Fibroblast of lung (primary cell): Measurements from ENCODE around the gene SORCS2. TPM values are rescaled to one million over a fixed set of nuclear protein-coding genes. Genes with fewer than 3 reads are reported as not detected.

Source experiments
- DNase-seq, 2 donors: peaks; one replicate each; pipeline versions ENCODE4 v3.0.0 to v3.0.0-alpha.2; 2010; ENCODE audit warnings: low read depth in 2 of 2
- H2AFZ ChIP-seq: 2 replicates; pipeline ENCODE4 v1.5.1; 2012; ENCODE audit warnings: low read length, control low read depth, inconsistent platforms
- H3K27ac ChIP-seq: 2 replicates; pipeline ENCODE4 v1.5.1; 2011; ENCODE audit warnings: low read length, control low read depth; ENCODE audit not compliant: insufficient read depth
- H3K27me3 ChIP-seq: 2 replicates; pipeline ENCODE4 v1.5.1; 2011; ENCODE audit warnings: mild to moderate bottlenecking, low read length; ENCODE audit not compliant: control insufficient read depth, insufficient read depth
- H3K36me3 ChIP-seq: 2 replicates; pipeline ENCODE4 v1.5.1; 2011; ENCODE audit warnings: low read length; ENCODE audit not compliant: control insufficient read depth, insufficient read depth
- H3K4me1 ChIP-seq: 2 replicates; pipeline ENCODE4 v1.5.1; 2011; ENCODE audit warnings: low read length; ENCODE audit not compliant: control insufficient read depth, insufficient read depth; ENCODE audit errors: extremely low read depth
- H3K4me2 ChIP-seq: 2 replicates; pipeline ENCODE4 v1.5.1; 2011; ENCODE audit warnings: low read length, control low read depth; ENCODE audit not compliant: insufficient read depth; ENCODE audit errors: extremely low read depth
- H3K4me3 ChIP-seq, 4 experiments: fragments of 200-600 bp in 1 of 4; sonication (generic) in 1 of 4; replicated peaks in 1 of 4; 2 replicates each; pipeline ENCODE4 v1.5.1; 2011 to 2016; ENCODE audit warnings: low read length in 4 of 4, low read depth in 3 of 4, mild to moderate bottlenecking in 3 of 4, control low read depth in 2 of 4, inconsistent platforms in 1 of 4, mixed read lengths in 1 of 4; ENCODE audit not compliant: insufficient read depth in 1 of 4; ENCODE audit errors: control extremely low read depth in 1 of 4
- H3K79me2 ChIP-seq: 2 replicates; pipeline ENCODE4 v1.5.1; 2012; ENCODE audit warnings: mild to moderate bottlenecking, low read length, inconsistent platforms; ENCODE audit not compliant: control insufficient read depth, insufficient read depth
- H3K9ac ChIP-seq: 2 replicates; pipeline ENCODE4 v1.5.1; 2011; ENCODE audit warnings: mild to moderate bottlenecking, low read length, control low read depth; ENCODE audit not compliant: insufficient read depth
- H3K9me3 ChIP-seq: 2 replicates; pipeline ENCODE4 v1.5.1; 2012; ENCODE audit warnings: low read depth, low read length; ENCODE audit not compliant: control insufficient read depth, insufficient read depth
- H4K20me1 ChIP-seq: 2 replicates; pipeline ENCODE4 v1.5.1; 2011; ENCODE audit warnings: low read length; ENCODE audit not compliant: control insufficient read depth, insufficient read depth; ENCODE audit errors: extremely low read depth
- EZH2 ChIP-seq: IDR thresholded peaks from 2 replicates; pipeline ENCODE4 v1.5.1; 2012; ENCODE audit warnings: low read length, control low read depth, mild to moderate bottlenecking; ENCODE audit errors: missing control alignments
- polyA plus RNA-seq, 2 donors: library from polyadenylated mRNA; depleted of rRNA in 1 of 2; stranded (reverse) in 1 of 2; unstranded in 1 of 2; fragments of >200 nt; gene quantifications; 2 replicates each; pipeline ENCODE4 v1.2.1, GENCODE V29; 2011 to 2012; ENCODE audit warnings: missing spikeins in 1 of 2
- total RNA-seq: library from RNA; depleted of rRNA; stranded (reverse); fragments of >200 nt; gene quantifications from 2 replicates; pipeline ENCODE4 v1.2.1, GENCODE V29; 2014
- TF ChIP-seq, protein P1 (sequence below), 2 donors: IDR thresholded peaks in 1 of 2; conservative IDR thresholded peaks in 1 of 2; 1 replicate in 1 of 2; 2 replicates in 1 of 2; pipeline ENCODE4 v1.5.1; 2011 to 2012; ENCODE audit warnings: low read length in 2 of 2, control low read depth in 1 of 2, inconsistent platforms in 1 of 2, low read depth in 1 of 2, mild to moderate bottlenecking in 1 of 2

SORCS2 gene
- total and polyA plus RNA-seq, 2 donors (not counting 1 experiment from before 2014, with no cell fraction given), result 0.17 to 0.41 TPM

DNA sequence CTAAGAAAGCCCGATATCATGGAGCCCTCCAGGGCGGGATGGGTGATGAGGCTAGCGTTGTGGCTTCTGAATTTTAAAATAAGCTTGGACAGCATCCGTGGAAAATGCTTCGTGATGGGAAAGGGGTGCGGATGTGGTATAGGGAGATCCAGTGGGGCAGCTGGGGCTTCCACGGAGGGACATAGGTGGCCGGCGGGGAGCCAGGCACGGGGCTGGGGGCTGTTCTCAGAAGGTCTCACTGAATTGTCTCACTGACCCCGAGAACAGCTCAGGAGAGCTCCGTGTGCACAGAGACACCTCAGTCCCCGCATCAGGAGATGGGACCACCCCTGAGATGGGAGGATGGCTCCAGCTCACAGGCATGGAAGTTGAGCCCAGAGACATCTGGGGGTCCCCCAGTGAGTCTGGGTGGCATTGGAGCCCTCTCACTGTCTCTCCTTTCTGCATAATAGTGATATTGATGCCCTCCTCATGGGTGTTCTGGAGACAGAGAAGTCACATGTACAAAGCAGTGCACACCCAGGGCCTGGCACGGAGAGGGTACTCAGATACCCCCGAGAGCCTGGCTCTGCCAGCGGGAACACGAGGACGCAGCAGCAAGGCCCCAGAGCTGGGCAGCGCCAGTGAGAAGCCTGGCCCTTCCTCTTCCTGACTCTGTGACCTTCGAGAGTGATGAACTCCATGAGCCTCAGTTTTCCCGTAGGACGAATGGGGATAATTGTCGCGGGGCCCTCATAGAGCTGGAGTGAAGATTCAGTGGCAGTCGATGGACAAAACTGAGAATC lies 313.0 kb downstream of the SORCS2 start:
- Histone ChIP-seq H4K20me1 (no peaks in the 10 kb centered on the region), H3K79me2 (no peaks in the 10 kb centered on the region), H2AFZ (no peak overlapping the region), H3K36me3 (no peaks in the 10 kb centered on the region), H3K4me3 (no peak overlapping the region), H3K9ac (no peak overlapping the region), H3K27me3 (no peaks in the 10 kb centered on the region), H3K4me2 (no peak overlapping the region), H3K27ac (no peak overlapping the region), H3K4me1 (no peaks in the 10 kb centered on the region), H3K9me3 (no peaks in the 10 kb centered on the region)
- TF ChIP-seq, protein P1, sequence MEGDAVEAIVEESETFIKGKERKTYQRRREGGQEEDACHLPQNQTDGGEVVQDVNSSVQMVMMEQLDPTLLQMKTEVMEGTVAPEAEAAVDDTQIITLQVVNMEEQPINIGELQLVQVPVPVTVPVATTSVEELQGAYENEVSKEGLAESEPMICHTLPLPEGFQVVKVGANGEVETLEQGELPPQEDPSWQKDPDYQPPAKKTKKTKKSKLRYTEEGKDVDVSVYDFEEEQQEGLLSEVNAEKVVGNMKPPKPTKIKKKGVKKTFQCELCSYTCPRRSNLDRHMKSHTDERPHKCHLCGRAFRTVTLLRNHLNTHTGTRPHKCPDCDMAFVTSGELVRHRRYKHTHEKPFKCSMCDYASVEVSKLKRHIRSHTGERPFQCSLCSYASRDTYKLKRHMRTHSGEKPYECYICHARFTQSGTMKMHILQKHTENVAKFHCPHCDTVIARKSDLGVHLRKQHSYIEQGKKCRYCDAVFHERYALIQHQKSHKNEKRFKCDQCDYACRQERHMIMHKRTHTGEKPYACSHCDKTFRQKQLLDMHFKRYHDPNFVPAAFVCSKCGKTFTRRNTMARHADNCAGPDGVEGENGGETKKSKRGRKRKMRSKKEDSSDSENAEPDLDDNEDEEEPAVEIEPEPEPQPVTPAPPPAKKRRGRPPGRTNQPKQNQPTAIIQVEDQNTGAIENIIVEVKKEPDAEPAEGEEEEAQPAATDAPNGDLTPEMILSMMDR (conservative IDR thresholded peaks at IDR 0.05 in 1 of 2, IDR thresholded peaks at IDR 0.05 in 1 of 2; ENCODE audit: low read depth in 1 of 2, low read length in 2 of 2), result no peak
- TF ChIP-seq EZH2, result no peak
- no peak for DNase-seq

DNA sequence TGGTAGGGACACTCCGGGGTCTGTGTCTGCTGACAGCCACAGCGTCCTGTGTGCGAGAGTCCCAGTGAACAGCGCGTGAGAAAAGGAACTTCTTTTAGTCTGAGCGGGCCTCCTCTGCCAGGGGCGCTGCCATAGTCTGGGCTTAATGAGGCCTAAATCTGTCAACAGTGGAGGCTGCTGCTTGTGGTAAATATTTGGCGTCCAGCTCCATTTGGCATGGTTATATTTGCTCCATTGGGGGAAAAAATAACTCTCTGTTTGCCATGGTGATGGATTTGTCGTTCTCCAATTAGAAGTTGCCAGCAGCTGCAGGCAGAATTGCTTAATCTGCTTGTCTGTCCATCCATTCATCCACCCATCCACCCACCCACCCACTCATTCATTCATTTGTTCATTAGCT lies 313.8 kb downstream of the SORCS2 start:
- Histone ChIP-seq H3K4me2 (no peak overlapping the region), H3K36me3 (no peaks in the 10 kb centered on the region), H3K27ac (no peak overlapping the region), H4K20me1 (no peaks in the 10 kb centered on the region), H3K79me2 (no peaks in the 10 kb centered on the region), H2AFZ (no peak overlapping the region), H3K4me1 (no peaks in the 10 kb centered on the region), H3K9ac (no peak overlapping the region), H3K9me3 (no peaks in the 10 kb centered on the region), H3K4me3 (no peak overlapping the region), H3K27me3 (no peaks in the 10 kb centered on the region)
- peak in 1 of 2 donors; percentile 62 for DNase-seq
- TF ChIP-seq, protein P1 (conservative IDR thresholded peaks at IDR 0.05 in 1 of 2, IDR thresholded peaks at IDR 0.05 in 1 of 2; ENCODE audit: low read depth in 1 of 2, low read length in 2 of 2), result no peak
- TF ChIP-seq EZH2, result no peak

DNA sequence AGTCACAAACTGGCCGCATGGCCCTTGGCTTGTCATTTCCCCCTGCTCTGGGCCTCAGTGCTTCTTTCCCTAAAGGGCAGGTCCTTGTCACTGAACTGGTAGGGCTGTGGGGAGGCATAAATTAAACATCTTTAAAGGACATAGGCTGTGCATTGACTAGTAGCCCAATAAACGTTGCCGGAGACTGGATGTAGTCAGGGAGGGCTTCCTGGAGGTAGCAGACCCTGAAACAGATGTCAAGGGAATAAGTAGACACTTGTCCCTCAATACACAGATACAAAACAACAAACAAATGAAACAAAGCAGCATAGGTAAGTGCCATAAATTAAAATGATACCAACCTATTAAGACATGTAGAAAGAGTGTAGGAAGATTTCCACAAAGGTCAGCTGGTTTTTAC lies 314.2 kb downstream of the SORCS2 start:
- H3K9ac ChIP-seq, result no peak overlapping the region
- H3K4me3 ChIP-seq, result no peak overlapping the region
- TF ChIP-seq EZH2, result no peak
- TF ChIP-seq, protein P1 (conservative IDR thresholded peaks at IDR 0.05 in 1 of 2, IDR thresholded peaks at IDR 0.05 in 1 of 2; ENCODE audit: low read depth in 1 of 2, low read length in 2 of 2), result no peak
- no peaks in the 10 kb centered on the region for H3K4me1 ChIP-seq
- H3K4me2 ChIP-seq, result no peak overlapping the region
- H3K36me3 ChIP-seq, result no peaks in the 10 kb centered on the region
- H3K27ac ChIP-seq, result no peak overlapping the region
- H3K27me3 ChIP-seq, result no peaks in the 10 kb centered on the region
- H3K9me3 ChIP-seq, result no peaks in the 10 kb centered on the region
- no peak overlapping the region for H2AFZ ChIP-seq
- H3K79me2 ChIP-seq, result no peaks in the 10 kb centered on the region
- no peaks in the 10 kb centered on the region for H4K20me1 ChIP-seq
- DNase-seq, result no peak
